Right hindlimb (tissue), 1 donor: ENCODE measurements around the gene STRIP1.

Source experiments
- DNase-seq: peaks from one replicate; pipeline ENCODE4 v3.0.0-alpha.2; 2018

Gene STRIP1

GRCh38 chr1:110034451-110035235 lies at the start of gene STRIP1:
TSS of gene STRIP1 (plus strand) at chr1:110034624. CDS start at chr1:110034638, 14 bp downstream.
- peak; percentile 96 for DNase-seq

- DNase-seq, result peak; percentile 36
These were observed 49.0 kb upstream of the STRIP1 start for GRCh38 chr1:109985247-109986053.

- no peak for DNase-seq
These were observed 48.4 kb upstream of the STRIP1 start for GRCh38 chr1:109986054-109986444.

GRCh38 chr1:109988349-109988914 lies 46.0 kb upstream of the STRIP1 start:
- no peak for DNase-seq

GRCh38 chr1:109989506-109990301 lies 44.7 kb upstream of the STRIP1 start:
- no peak for DNase-seq

- DNase-seq, result no peak
These were observed 44.1 kb upstream of the STRIP1 start for GRCh38 chr1:109990302-109990653.

GRCh38 chr1:109991400-109991925 lies 43.0 kb upstream of the STRIP1 start:
- no peak for DNase-seq

GRCh38 chr1:109993885-109994284 lies 40.5 kb upstream of the STRIP1 start:
- no peak for DNase-seq

GRCh38 chr1:109994654-109995053 lies 39.8 kb upstream of the STRIP1 start:
- DNase-seq, result no peak

GRCh38 chr1:109995536-109995935 lies 38.9 kb upstream of the STRIP1 start:
- no peak for DNase-seq

GRCh38 chr1:109996476-109996875 lies 37.9 kb upstream of the STRIP1 start:
- no peak for DNase-seq

- DNase-seq, result no peak
These were observed 37.1 kb upstream of the STRIP1 start for GRCh38 chr1:109997204-109997866.

- DNase-seq, result no peak
These were observed 36.6 kb upstream of the STRIP1 start for GRCh38 chr1:109997867-109998229.

- DNase-seq, result no peak
These were observed 31.7 kb upstream of the STRIP1 start for GRCh38 chr1:110002695-110003094.

GRCh38 chr1:110003747-110004428 lies 30.5 kb upstream of the STRIP1 start:
- peak; percentile 57 for DNase-seq

GRCh38 chr1:110004583-110004982 lies 29.8 kb upstream of the STRIP1 start:
- DNase-seq, result no peak

- no peak for DNase-seq
These were observed 28.5 kb upstream of the STRIP1 start for GRCh38 chr1:110005971-110006370.

- no peak for DNase-seq
These were observed 27.9 kb upstream of the STRIP1 start for GRCh38 chr1:110006516-110006915.

- DNase-seq, result no peak
These were observed 27.2 kb upstream of the STRIP1 start for GRCh38 chr1:110007046-110007830.

- DNase-seq, result no peak
These were observed 25.4 kb upstream of the STRIP1 start for GRCh38 chr1:110008971-110009565.
